Breast epithelium (tissue), 4 donors: Measurements from ENCODE around the gene KIAA1549. TPM values are rescaled to one million over a fixed set of nuclear protein-coding genes. Genes with fewer than 3 reads are reported as not detected.

Experiments
- DNase-seq, 2 donors: peaks; one replicate each; pipeline ENCODE4 v3.0.0-alpha.2; 2019; ENCODE audit warnings: low spot score in 2 of 2
- H3K27ac ChIP-seq, 2 donors: fragments of 200-600 bp; sonication (generic) in 1 of 2; one replicate each; pipeline ENCODE4 v1.5.1; 2016 to 2019; ENCODE audit warnings: mild to moderate bottlenecking in 1 of 2
- H3K27me3 ChIP-seq, 2 donors: fragments of 200-600 bp; sonication (generic) in 1 of 2; one replicate each; pipeline versions ENCODE4 v1.5.1 to v1.6.0; 2017 to 2019; ENCODE audit warnings: control low read depth in 1 of 2, mild to moderate bottlenecking in 1 of 2
- H3K36me3 ChIP-seq: fragments of 200-600 bp; one replicate; pipeline ENCODE4 v1.5.1; 2019
- H3K4me1 ChIP-seq, 2 donors: fragments of 200-600 bp; sonication (generic); one replicate each; pipeline ENCODE4 v1.5.1; 2016 to 2019; ENCODE audit warnings: control low read depth in 1 of 2
- H3K4me3 ChIP-seq, 3 donors: fragments of 200-600 bp; sonication (generic); 1 replicate in 2 of 3; 2 replicates in 1 of 3; pipeline ENCODE4 v1.5.1; 2016 to 2019; ENCODE audit warnings: mild to moderate bottlenecking in 3 of 3, moderate library complexity in 2 of 3
- H3K9me3 ChIP-seq, 2 donors: fragments of 200-600 bp; sonication (generic) in 1 of 2; one replicate each; pipeline ENCODE4 v1.5.1; 2016 to 2019; ENCODE audit warnings: control low read depth in 1 of 2
- CTCF ChIP-seq, 3 donors: fragments of 450-650 bp; IDR thresholded peaks; one replicate each; pipeline ENCODE4 v1.5.1; 2016 to 2017; ENCODE audit warnings: antibody characterized with exemption in 3 of 3, mild to moderate bottlenecking in 3 of 3, moderate library complexity in 3 of 3
- POLR2A ChIP-seq: fragments of 450-650 bp; IDR thresholded peaks from one replicate; pipeline ENCODE4 v1.6.1; 2016; ENCODE audit warnings: antibody characterized with exemption, mild to moderate bottlenecking, moderate library complexity
- POLR2AphosphoS5 ChIP-seq, 3 donors: sonication (generic); formaldehyde crosslinking; IDR thresholded peaks; one replicate each; pipeline ENCODE4 v1.6.1; 2017; ENCODE audit warnings: antibody characterized with exemption in 3 of 3
- intact Hi-C: fragments of 100-400 bp; cut with DNase I; formaldehyde crosslinking; loops from one replicate; pipeline ENCODE4 v1.15.1; 2023; ENCODE audit warnings: low total_unique reads
- total RNA-seq, 3 donors: library from RNA; depleted of rRNA; stranded (reverse); fragments of >200 nt; gene quantifications; one replicate each; pipeline ENCODE4 v1.1.0, GENCODE V29; 2016

KIAA1549 gene
- total RNA-seq, 3 donors from 2014 or later = 1.8 to 3.9 (median 2.8) TPM

GRCh38 chr7:138843632-138844580 lies 137.3 kb downstream of the KIAA1549 start:
- H3K4me3 ChIP-seq = no peak overlapping the region
- H3K27me3 ChIP-seq = no peaks in the 10 kb centered on the region
- DNase-seq = no peak
- H3K36me3 ChIP-seq = no peaks in the 10 kb centered on the region
- H3K27ac ChIP-seq = no peak overlapping the region
- H3K9me3 ChIP-seq = no peaks in the 10 kb centered on the region
- no peaks in the 10 kb centered on the region for H3K4me1 ChIP-seq
- intact Hi-C loops = no loop called here
- no peak for TF ChIP-seq POLR2AphosphoS5 (IDR thresholded peaks at IDR 0.05)
- no peak for TF ChIP-seq POLR2A
- TF ChIP-seq CTCF (IDR thresholded peaks at IDR 0.05) = no peak

- Histone ChIP-seq H3K27me3 (no peaks in the 10 kb centered on the region), H3K4me3 (no peak overlapping the region), H3K9me3 (no peaks in the 10 kb centered on the region), H3K27ac (no peak overlapping the region), H3K36me3 (no peaks in the 10 kb centered on the region), H3K4me1 (no peaks in the 10 kb centered on the region)
- no peak for DNase-seq
- TF ChIP-seq CTCF (IDR thresholded peaks at IDR 0.05) (no peak), POLR2A (no peak), POLR2AphosphoS5 (IDR thresholded peaks at IDR 0.05) (no peak)
- intact Hi-C loops = no loop called here
Measured at GRCh38 chr7:138842111-138842510, 139.1 kb downstream of the KIAA1549 start.

DNA sequence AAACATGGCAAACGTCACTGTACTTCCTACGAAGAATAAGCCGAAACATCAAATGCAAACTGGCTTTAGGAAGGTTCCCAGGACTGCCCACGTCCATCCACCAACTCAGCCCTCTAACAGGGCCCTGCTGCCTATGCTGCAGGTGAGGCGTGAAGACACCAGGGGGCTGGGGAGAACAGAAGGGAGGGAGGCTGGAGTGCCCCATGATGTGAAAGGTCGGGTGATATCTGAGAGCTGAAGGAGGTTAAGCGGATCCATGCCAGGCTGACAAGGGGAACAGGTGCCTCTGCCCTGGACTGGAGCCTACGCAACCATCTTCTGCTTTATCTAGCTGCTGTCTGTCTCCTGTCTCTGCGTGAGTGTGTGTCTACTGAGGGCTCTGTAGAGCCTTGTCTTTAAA lies 143.0 kb downstream of the KIAA1549 start:
- intact Hi-C loops = no loop called here
- no peak overlapping the region for H3K27ac ChIP-seq
- H3K4me1 ChIP-seq = no peaks in the 10 kb centered on the region
- DNase-seq = no peak
- H3K9me3 ChIP-seq = no peaks in the 10 kb centered on the region
- H3K27me3 ChIP-seq = no peaks in the 10 kb centered on the region
- no peak overlapping the region for H3K4me3 ChIP-seq
- H3K36me3 ChIP-seq = no peaks in the 10 kb centered on the region
- TF ChIP-seq CTCF (IDR thresholded peaks at IDR 0.05) = no peak

DNA sequence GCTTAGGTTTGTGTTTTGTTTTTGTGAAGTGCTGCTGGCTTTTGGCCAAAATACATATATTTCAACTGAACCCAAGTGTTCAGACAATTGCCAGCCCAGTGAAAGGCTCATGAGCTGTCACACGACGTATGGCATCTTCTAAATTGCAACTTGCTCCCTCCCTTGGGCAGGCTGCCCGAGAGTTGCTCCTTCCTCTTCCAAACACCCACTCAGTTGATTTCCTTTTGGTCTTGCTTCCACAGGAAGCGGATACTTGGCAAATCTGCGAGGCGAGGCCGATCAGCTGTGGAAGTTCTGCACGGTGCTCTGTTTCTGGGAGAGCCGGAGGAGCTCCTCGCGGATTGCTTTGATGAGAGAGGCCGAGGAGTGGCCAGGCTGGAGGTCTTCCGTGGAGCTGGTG lies 143.6 kb downstream of the KIAA1549 start:
- no peaks in the 10 kb centered on the region for H3K9me3 ChIP-seq
- H3K4me3 ChIP-seq = peak overlapping the region in 1 of 3 donors; percentile 6
- no peaks in the 10 kb centered on the region for H3K4me1 ChIP-seq
- intact Hi-C loops = no loop called here
- no peak overlapping the region for H3K27ac ChIP-seq
- DNase-seq = no peak
- H3K27me3 ChIP-seq = no peaks in the 10 kb centered on the region
- TF ChIP-seq POLR2AphosphoS5 (IDR thresholded peaks at IDR 0.05) (no peak), CTCF (IDR thresholded peaks at IDR 0.05) (no peak), POLR2A (no peak)
- no peaks in the 10 kb centered on the region for H3K36me3 ChIP-seq

DNA sequence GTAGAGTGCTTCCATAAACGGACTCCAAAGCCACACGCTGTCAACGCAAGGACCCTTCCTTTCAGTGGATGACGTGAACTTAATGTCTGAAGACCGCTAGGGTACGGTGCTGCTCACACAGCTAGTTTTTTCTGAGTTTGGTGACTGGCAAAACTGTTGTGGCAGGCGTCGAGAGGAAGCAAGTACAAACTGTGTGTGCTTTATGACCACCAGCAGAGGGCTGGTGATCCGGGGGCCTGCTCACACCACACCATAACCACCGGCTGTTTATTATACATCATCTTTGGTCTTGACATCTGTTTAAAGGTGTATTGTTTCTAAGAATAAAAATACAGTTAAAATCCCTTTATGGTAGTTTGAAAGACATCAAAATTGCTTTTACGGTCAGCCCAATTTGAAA lies 146.1 kb downstream of the KIAA1549 start:
- Histone ChIP-seq H3K9me3 (no peaks in the 10 kb centered on the region), H3K27ac (no peak overlapping the region), H3K4me1 (no peaks in the 10 kb centered on the region), H3K27me3 (no peaks in the 10 kb centered on the region), H3K4me3 (no peak overlapping the region), H3K36me3 (no peaks in the 10 kb centered on the region)
- DNase-seq = no peak
- intact Hi-C loops = no loop called here
- no peak for TF ChIP-seq POLR2A
